NCI-H2196 (cell line): ENCODE results near the gene ARHGEF11.
"Not testable (repeated sequence)": the region's sequence is repeated elsewhere in the genome, so short reads cannot be mapped to it uniquely, and the experiment has no call there.

Experiments used
- DNase-seq: peaks from one replicate; lab custom pipeline; 2025; ENCODE audit not compliant: unreplicated experiment; lab: John Stamatoyannopoulos, UW

Gene ARHGEF11, protein sequence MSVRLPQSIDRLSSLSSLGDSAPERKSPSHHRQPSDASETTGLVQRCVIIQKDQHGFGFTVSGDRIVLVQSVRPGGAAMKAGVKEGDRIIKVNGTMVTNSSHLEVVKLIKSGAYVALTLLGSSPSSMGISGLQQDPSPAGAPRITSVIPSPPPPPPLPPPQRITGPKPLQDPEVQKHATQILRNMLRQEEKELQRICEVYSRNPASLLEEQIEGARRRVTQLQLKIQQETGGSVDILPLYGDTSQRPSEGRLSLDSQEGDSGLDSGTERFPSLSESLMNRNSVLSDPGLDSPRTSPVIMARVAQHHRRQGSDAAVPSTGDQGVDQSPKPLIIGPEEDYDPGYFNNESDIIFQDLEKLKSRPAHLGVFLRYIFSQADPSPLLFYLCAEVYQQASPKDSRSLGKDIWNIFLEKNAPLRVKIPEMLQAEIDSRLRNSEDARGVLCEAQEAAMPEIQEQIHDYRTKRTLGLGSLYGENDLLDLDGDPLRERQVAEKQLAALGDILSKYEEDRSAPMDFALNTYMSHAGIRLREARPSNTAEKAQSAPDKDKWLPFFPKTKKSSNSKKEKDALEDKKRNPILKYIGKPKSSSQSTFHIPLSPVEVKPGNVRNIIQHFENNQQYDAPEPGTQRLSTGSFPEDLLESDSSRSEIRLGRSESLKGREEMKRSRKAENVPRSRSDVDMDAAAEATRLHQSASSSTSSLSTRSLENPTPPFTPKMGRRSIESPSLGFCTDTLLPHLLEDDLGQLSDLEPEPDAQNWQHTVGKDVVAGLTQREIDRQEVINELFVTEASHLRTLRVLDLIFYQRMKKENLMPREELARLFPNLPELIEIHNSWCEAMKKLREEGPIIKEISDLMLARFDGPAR (N-terminal part only)

DNA sequence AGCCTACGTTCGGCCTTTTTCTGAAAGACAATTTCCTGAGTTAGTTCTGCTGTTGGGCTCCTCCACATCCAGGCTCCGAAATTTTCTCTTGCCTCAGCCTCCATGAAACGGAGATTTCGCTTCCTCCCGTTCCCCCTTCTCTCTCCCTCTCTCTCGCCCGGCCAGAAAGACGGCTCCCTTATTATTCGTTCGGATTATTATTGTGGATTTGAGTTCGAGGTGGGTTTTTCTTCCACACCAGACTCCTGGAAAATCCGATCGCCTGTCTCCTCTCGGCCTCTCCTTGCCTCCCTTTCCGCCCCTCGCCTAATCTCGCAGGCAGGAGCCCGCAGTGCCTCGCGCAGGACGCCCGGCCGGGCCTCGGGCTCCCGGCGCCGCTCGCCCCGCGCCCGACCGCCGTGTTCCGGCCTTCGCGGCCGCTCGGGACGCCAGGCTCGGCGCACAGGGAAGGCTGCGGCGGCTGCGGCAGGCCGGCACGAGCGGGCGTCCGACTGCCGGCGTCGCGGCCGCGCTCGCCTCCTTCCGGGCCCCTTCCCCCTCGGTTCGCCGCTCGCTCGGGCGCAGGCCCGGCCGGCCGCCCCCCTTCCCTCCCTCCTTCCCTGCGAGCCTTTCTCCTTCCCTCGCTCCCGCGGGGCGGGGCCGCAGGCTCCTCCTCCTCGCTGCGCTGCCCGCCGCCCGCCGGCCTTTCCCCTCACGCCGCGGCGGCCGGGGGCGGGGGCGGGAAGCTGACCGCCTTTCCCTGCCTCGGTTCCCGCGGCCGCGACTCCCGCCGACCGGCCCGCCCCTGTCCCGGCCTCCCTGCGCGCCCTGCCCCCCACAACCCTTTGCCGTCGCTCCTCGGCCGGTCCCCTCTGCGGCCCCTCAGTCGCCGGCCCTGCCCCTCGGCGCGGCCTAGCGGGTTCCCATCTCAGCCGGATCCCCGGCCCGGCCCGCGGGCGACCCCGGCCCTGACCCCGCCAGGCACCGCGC, at the start of gene ARHGEF11:
ARHGEF11 (minus strand) TSS at position 493 of the 969 bp plus-strand sequence. CDS start 1,412 bp downstream, outside the sequence.
- peak; percentile 94 for DNase-seq

- DNase-seq = no peak
These were observed 49.5 kb upstream of the ARHGEF11 start for GRCh38 chr1:157095091-157095490.

- no peak for DNase-seq
These were observed 47.3 kb upstream of the ARHGEF11 start for GRCh38 chr1:157092831-157093230.

DNA sequence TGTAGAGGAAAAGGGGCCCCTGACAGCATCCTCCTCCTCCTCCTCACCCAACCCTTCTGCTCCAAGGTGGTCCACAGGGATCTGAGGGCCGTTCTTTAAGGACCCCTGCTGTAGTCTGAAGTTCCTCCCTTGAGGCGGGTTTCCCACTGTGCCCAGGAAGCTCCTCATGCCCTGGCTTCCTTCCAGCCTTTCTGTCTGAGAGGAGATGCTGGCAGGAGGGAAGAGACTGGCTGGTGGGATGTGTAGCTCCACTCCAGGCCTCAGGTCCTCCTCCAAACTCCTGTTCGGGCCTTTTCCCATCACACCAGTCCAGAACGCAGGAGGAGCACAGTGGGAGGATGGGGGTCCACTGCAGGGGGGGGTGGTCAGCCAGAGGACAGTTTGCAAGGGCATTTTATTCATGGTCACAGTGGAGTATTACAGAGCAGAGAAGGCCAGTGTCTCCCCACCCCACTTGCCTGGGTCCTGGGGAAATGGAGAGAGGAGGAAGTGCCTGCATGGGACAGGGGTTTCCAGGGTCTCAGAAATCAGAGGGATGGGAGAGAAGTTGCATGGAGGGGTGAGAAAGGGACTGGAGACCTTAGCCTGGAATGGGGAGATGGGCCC, 46.2 kb upstream of the ARHGEF11 start:
- no peak for DNase-seq

DNA sequence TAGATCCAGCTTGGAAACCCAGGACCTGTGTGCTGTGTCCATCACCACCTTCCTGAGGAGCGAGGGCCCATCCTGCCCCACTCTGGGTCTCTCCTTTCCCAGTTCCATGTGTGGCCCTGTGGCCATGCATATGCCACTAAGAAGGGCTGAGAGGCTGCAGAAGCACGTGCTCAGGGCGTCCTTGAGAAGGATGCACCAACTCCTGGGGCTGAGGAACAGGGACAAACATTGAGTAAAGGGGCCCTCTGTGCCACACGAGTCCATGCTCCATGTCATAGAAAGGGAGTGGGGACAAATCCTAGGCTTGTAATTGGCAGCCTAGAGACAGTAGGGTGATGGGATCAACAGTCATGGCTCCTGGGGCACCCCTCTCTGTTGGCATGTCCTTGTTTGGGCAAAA, 45.6 kb upstream of the ARHGEF11 start:
- no peak for DNase-seq

- no peak for DNase-seq
These were observed 45.2 kb upstream of the ARHGEF11 start for GRCh38 chr1:157090771-157091170.

DNA sequence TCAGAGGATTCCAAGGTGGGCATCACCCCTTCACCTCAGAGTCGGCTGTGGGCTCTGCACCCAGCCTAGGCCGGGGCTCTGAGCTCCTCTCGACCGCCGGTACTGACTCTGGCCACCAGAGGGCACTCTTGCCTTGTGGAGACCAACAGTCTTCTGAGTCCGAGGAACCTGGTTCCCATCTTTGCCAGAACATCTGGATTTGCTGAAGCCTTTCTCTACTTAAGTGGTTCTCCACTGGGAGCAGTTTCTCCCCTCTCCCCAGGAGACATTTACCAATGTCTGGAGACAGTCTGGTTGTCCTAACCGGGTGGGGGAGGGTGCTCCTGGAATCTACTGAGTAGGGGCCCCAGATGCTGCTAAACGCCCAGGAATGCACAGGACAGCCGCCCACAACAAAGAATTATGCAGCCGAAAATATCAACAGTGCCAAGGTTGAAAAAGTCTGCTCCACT, 44.7 kb upstream of the ARHGEF11 start:
- DNase-seq = peak; percentile 91

GRCh38 chr1:157089789-157090188, 44.2 kb upstream of the ARHGEF11 start:
- DNase-seq = no peak

- no peak for DNase-seq
These were observed 43.1 kb upstream of the ARHGEF11 start for GRCh38 chr1:157088607-157089006.

- DNase-seq = no peak
These were observed 41.5 kb upstream of the ARHGEF11 start for GRCh38 chr1:157087030-157087429.

- DNase-seq = no peak
These were observed 40.8 kb upstream of the ARHGEF11 start for GRCh38 chr1:157086299-157086698.

DNA sequence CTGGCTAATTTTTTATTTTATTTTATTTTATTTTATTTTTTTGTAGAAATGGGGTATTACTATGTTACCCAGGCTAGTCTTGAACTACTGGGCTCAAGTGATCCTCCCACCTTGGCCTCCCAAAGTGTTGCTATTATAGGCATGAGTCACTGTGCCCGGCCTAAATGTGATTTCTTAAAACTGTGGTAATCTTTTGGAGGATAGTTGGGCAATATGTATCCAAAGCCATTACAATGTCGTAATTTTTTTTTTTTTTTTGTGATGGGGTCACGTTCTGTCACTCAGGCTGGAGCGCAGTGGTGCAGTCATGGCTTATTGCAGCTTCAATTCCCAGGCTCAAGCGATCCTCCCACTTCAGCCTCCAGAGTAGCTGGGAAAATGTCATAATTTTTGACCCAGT, 39.9 kb upstream of the ARHGEF11 start:
- no peak for DNase-seq

DNA sequence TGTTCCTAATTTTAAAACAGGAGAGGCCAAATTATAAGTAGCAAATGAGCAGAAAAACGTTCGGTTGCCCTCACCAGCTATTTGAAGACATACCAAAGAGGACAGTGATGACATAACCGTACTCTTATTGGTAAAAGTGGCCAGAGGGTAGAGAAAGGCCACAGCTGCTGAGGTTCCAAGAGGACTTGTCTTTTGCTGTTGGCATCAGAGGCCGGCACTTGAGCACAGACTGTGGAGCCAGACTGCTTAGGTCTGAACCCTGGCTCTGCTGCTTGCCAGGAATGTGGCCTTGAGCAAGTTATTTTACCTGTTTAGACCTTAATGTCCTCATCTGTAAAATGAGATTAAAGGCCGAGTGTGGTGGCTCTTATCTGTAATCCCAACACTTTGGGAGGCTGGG, 39.2 kb upstream of the ARHGEF11 start:
- no peak for DNase-seq

DNA sequence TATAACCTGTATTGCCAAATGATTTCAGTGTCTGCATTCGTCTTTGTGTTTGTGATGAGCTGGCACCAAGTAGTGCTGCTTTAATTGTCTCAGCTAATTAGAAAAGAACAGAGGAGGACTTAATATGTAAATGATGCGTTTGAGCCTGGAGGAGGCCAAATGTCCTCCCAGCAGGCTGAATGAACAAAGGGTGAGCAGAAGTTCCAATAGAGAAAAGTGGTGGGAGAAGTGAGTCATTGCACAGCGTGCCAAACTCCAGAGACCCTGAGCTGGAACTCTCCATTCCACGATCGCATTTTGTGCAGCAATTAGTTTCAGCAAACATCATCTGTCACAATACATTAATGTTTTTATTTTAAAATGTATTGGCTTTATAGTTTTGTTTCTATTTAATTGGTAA, 36.2 kb upstream of the ARHGEF11 start:
- DNase-seq = no peak

- DNase-seq = no peak
These were observed 35.2 kb upstream of the ARHGEF11 start for GRCh38 chr1:157080714-157081113.

- DNase-seq = no peak
These were observed 31.9 kb upstream of the ARHGEF11 start for GRCh38 chr1:157077394-157077793.

DNA sequence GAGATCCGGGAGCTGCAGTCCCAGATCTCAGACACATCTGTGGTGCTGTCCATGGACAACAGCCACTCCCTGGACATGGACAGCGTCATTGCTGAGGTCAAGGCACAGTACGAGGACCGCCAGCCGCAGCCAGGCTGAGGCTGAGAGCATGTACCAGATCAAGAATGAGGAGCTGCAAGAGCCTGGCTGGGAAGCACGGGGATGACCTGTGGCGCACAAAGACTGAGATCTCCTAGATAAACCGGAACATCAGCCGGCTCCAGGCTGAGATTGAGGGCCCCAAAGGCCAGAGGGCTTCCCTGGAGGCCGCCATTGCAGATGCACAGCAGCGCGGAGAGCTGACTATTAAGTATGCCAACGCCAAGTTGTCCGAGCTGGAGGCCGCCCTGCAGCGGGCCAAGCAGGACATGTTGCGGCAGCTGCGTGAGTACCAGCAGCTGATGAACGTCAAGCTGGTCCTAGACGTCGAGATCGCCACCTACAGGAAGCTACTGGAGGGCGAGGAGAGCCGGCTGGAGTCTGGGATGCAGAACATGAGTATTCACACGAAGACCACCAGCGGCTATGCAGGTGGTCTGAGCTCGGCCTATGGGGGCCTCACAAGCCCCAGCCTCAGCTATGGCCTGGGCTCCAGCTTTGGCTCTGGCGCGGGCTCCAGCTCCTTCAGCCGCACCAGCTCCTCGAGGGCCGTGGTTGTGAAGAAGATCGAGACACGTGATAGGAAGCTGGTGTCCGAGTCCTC, 28.6 kb upstream of the ARHGEF11 start:
- DNase-seq = peak; percentile 69

DNA sequence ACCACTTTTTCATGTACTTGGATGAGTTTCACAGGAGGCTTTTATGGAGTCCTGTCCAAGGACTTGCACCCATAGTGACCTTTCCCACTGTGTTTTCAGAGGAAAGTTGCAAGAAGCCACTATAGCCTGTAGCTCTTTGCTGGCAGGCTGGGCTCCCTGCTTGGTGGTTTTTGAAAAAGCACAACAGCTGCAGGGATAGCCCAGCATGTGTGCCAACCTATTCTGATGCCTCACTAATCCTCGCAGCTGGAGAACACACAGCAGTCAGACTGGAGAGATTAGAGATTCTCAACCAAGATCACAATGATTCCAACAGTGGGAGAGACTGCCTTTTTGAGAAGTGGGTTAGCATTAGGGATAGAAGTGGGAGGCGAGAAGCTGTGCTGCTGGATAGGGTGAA, 24.1 kb upstream of the ARHGEF11 start:
- DNase-seq = no peak

DNA sequence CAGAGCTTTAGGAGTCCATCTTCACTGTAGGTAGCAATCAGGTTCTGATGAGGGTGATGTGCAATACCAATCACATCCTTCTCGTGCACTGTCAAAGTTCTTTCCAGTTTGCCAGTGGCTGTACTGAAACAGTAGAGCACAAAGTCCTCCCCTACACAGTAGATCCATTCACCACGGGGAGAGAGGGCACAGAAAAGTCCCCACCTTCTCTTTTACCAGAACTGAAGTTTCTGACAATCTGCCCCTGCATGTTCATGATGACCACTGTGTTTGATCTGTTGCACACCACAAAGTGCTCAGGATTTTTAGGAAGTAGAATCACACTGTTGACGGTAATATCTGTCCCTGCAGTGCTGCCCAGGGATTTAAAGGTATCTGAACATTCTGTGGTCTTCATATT, 13.7 kb upstream of the ARHGEF11 start:
- DNase-seq = not testable (repeated sequence)

- DNase-seq = no peak
These were observed 10.7 kb upstream of the ARHGEF11 start for GRCh38 chr1:157056269-157056668.
